ENCODE measurements around the gene IFNLR1. TPM values are rescaled to one million over a fixed set of nuclear protein-coding genes. Genes with fewer than 3 reads are reported as not detected.

Gene IFNLR1
- total and polyA plus RNA-seq, 2 donors (not counting 3 experiments of a cell fraction or from before 2014, with no cell fraction given) = 0.01 TPM; not detected in 1

- no peak overlapping the region for H3K27ac ChIP-seq (ENCODE audit: insufficient read depth, low read depth, low read length)
- ChIA-PET CTCF (interaction anchor here (1.1 kb wide), 1 partner anchor 16 kb away, joined by 5 read pairs; no protein-coding TSS in a partner anchor), POLR2A (no interaction called here)
- H2AFZ ChIP-seq (ENCODE audit: low read depth, low read length) = no peak overlapping the region
- no peak for DNase-seq (ENCODE audit: low read depth, low spot score)
- H3K9me3 ChIP-seq (replicated peaks; ENCODE audit: control insufficient read depth, insufficient read depth, low read length) = no peaks in the 10 kb centered on the region
- dilution Hi-C loops (cut with MboI; ENCODE audit: extremely low pct_ligation_motif_present, low sequenced_read_pairs) (no loop called here), intact Hi-C loops (cut with micrococcal nuclease) (no loop called here)
- H3K4me1 ChIP-seq (ENCODE audit: control insufficient read depth, extremely low read depth, insufficient read depth, low read length) = no peaks in the 10 kb centered on the region
- no peaks in the 10 kb centered on the region for H3K9me1 ChIP-seq (replicated peaks; ENCODE audit: control insufficient read depth, extremely low read depth, insufficient read depth, low read length)
- no peaks in the 10 kb centered on the region for H4K20me1 ChIP-seq (replicated peaks; ENCODE audit: control insufficient read depth, extremely low read depth, insufficient read depth, low read length)
- H3K9ac ChIP-seq (replicated peaks; ENCODE audit: extremely low read depth, insufficient read depth, low read length) = no peak overlapping the region
- H3K27me3 ChIP-seq (ENCODE audit: control insufficient read depth in 2 of 2, insufficient read depth in 2 of 2, low read length in 2 of 2) = peaks cover 3 to 5% of the 10 kb centered on the region in 2 experiments
- no peaks in the 10 kb centered on the region for H3K79me2 ChIP-seq (ENCODE audit: control insufficient read depth, insufficient read depth, low read length)
- H3K4me2 ChIP-seq (ENCODE audit: insufficient read depth, low read length) = no peak overlapping the region
- BruUV-seq (replicated peaks) = no TSS peak
- TF ChIP-seq POLR2A (IDR thresholded peaks at IDR 0.05; ENCODE audit: low read depth, low read length) = no peak
- TF ChIP-seq POLR2AphosphoS5 (IDR thresholded peaks at IDR 0.05; ENCODE audit: insufficient read depth, low read depth, low read length) = no peak
- TF ChIP-seq MAX (IDR thresholded peaks at IDR 0.05; ENCODE audit: insufficient read depth, insufficient read length) = no peak
- TF ChIP-seq MYC (IDR thresholded peaks at IDR 0.05; ENCODE audit: low read depth, low read length) = no peak
- no peak for TF ChIP-seq JUN (IDR thresholded peaks at IDR 0.05; ENCODE audit: borderline replicate concordance, insufficient read depth, insufficient read length, low read depth)
- TF ChIP-seq FOS (IDR thresholded peaks at IDR 0.05; ENCODE audit: borderline replicate concordance, insufficient read depth, low read length) = no peak
- TF ChIP-seq GATA2 (IDR thresholded peaks at IDR 0.05; ENCODE audit: insufficient read depth, insufficient read length, low read depth, low read length) = no peak
- no peak overlapping the region for H3K4me3 ChIP-seq (replicated peaks in 1 of 3; ENCODE audit: insufficient read depth in 1 of 3, low read depth in 1 of 3, low read length in 3 of 3)
- no peaks in the 10 kb centered on the region for H3K36me3 ChIP-seq (ENCODE audit: control insufficient read depth in 2 of 2, extremely low read depth in 1 of 2, insufficient read depth in 2 of 2, low read length in 2 of 2)
- FAIRE-seq = no peak
Measured at GRCh38 chr1:24133819-24134218, 53.3 kb downstream of the IFNLR1 start.

GRCh38 chr1:24130385-24130784 is 56.7 kb downstream of the IFNLR1 start:
- no peak overlapping the region for H2AFZ ChIP-seq (ENCODE audit: low read depth, low read length)
- POLR2A ChIA-PET = no interaction called here
- DNase-seq (ENCODE audit: low read depth, low spot score) = no peak
- dilution Hi-C loops (cut with MboI; ENCODE audit: extremely low pct_ligation_motif_present, low sequenced_read_pairs) (no loop called here), intact Hi-C loops (cut with micrococcal nuclease) (no loop called here)
- no peak overlapping the region for H3K4me2 ChIP-seq (ENCODE audit: insufficient read depth, low read length)
- no peak overlapping the region for H3K9ac ChIP-seq (replicated peaks; ENCODE audit: extremely low read depth, insufficient read depth, low read length)
- no peak overlapping the region for H3K27ac ChIP-seq (ENCODE audit: insufficient read depth, low read depth, low read length)
- H3K4me1 ChIP-seq (ENCODE audit: control insufficient read depth, extremely low read depth, insufficient read depth, low read length) = no peaks in the 10 kb centered on the region
- H3K36me3 ChIP-seq (ENCODE audit: control insufficient read depth in 2 of 2, extremely low read depth in 1 of 2, insufficient read depth in 2 of 2, low read length in 2 of 2) = no peaks in the 10 kb centered on the region
- CTCF ChIA-PET = interaction anchor here (1.1 kb wide), 1 partner anchor 20 kb away, joined by 3 read pairs; no protein-coding TSS in a partner anchor
- peaks cover 3 to 5% of the 10 kb centered on the region in 2 experiments for H3K27me3 ChIP-seq (ENCODE audit: control insufficient read depth in 2 of 2, insufficient read depth in 2 of 2, low read length in 2 of 2)
- no peaks in the 10 kb centered on the region for H3K9me1 ChIP-seq (replicated peaks; ENCODE audit: control insufficient read depth, extremely low read depth, insufficient read depth, low read length)
- TF ChIP-seq MYC (IDR thresholded peaks at IDR 0.05; ENCODE audit: low read depth, low read length) = no peak
- no peak for TF ChIP-seq JUN (IDR thresholded peaks at IDR 0.05; ENCODE audit: borderline replicate concordance, insufficient read depth, insufficient read length, low read depth)
- TF ChIP-seq MAX (IDR thresholded peaks at IDR 0.05; ENCODE audit: insufficient read depth, insufficient read length) = no peak
- TF ChIP-seq EZH2 (IDR thresholded peaks at IDR 0.05; ENCODE audit: borderline replicate concordance, low read depth, low read length, severe bottlenecking) = no peak
- no peak for TF ChIP-seq POLR2A (IDR thresholded peaks at IDR 0.05; ENCODE audit: low read depth, low read length)
- no peak for TF ChIP-seq FOS (IDR thresholded peaks at IDR 0.05; ENCODE audit: borderline replicate concordance, insufficient read depth, low read length)
- TF ChIP-seq CTCF (IDR thresholded peaks at IDR 0.05; ENCODE audit: extremely low read depth in 1 of 2, insufficient read depth in 1 of 2, low read depth in 1 of 2, low read length in 2 of 2) = no peak
- no peak for TF ChIP-seq GATA2 (IDR thresholded peaks at IDR 0.05; ENCODE audit: insufficient read depth, insufficient read length, low read depth, low read length)
- no peak for TF ChIP-seq POLR2AphosphoS5 (IDR thresholded peaks at IDR 0.05; ENCODE audit: insufficient read depth, low read depth, low read length)
- no peaks in the 10 kb centered on the region for H4K20me1 ChIP-seq (replicated peaks; ENCODE audit: control insufficient read depth, extremely low read depth, insufficient read depth, low read length)
- BruUV-seq (replicated peaks) = no TSS peak
- no peaks in the 10 kb centered on the region for H3K9me3 ChIP-seq (replicated peaks; ENCODE audit: control insufficient read depth, insufficient read depth, low read length)
- no peak overlapping the region for H3K4me3 ChIP-seq (replicated peaks in 1 of 3; ENCODE audit: insufficient read depth in 1 of 3, low read depth in 1 of 3, low read length in 3 of 3)
- H3K79me2 ChIP-seq (ENCODE audit: control insufficient read depth, insufficient read depth, low read length) = no peaks in the 10 kb centered on the region
- no peak for FAIRE-seq

All from endothelial cell of umbilical vein (primary cell).